WERI-Rb-1 (cell line): Measurements from ENCODE around the gene RASGRF2.

Experiments
- DNase-seq: peaks from one replicate; pipeline ENCODE4 v3.0.0-alpha.2; 2020
- H3K27ac ChIP-seq: fragments of 250-450 bp; sonication (Bioruptor Pico); 2 replicates; pipeline ENCODE4 v1.5.1; 2020; ENCODE audit warnings: mild to moderate bottlenecking, moderate library complexity
- H3K27me3 ChIP-seq: fragments of 250-450 bp; sonication (Bioruptor Pico); 2 replicates; pipeline ENCODE4 v1.5.1; 2021; ENCODE audit warnings: mild to moderate bottlenecking, low read depth, moderate library complexity; ENCODE audit not compliant: insufficient read depth, severe bottlenecking
- H3K36me3 ChIP-seq: fragments of 250-450 bp; sonication (Bioruptor Pico); 2 replicates; pipeline ENCODE4 v1.5.1; 2020; ENCODE audit warnings: mild to moderate bottlenecking, moderate library complexity
- H3K4me3 ChIP-seq: 2 replicates; pipeline ENCODE4 v1.5.1; 2011; ENCODE audit warnings: low read depth, mild to moderate bottlenecking, control low read depth, low read length
- H3K9me3 ChIP-seq: fragments of 250-450 bp; sonication (Bioruptor Pico); 2 replicates; pipeline ENCODE4 v1.5.1; 2021; ENCODE audit warnings: mild to moderate bottlenecking, moderate library complexity; ENCODE audit not compliant: severe bottlenecking
- TF ChIP-seq, protein P1 (sequence below): IDR thresholded peaks from 2 replicates; pipeline ENCODE4 v1.5.1; 2011; ENCODE audit warnings: low read depth, mild to moderate bottlenecking, control low read depth, inconsistent platforms, low read length

The RASGRF2 gene

DNA sequence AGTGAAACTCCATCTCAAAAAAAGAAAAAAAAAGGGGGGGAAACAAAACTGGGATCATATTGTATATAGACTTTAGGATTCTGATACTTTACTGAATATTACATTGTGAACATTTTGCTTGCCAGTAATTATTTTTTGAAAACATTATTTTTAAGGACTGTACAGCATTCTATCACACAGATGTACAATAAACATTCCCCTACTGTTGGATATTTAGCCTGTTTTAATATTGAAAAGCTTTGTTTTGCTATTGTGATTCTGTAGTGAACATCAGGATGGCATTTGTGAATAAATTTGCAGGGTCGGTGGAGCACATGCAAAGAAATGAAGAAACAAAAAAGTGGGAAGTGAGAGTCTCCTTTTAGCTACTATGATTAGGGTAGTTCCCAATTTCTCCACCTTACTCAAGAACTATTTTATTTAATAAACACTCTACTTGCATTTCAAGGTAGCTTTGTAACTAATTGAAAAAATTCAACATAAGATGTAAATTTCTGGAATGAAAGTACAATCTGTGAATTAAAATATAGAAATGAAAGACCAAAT is 18.7 kb downstream of the RASGRF2 start:
- DNase-seq: no peak
- TF ChIP-seq, protein P1, sequence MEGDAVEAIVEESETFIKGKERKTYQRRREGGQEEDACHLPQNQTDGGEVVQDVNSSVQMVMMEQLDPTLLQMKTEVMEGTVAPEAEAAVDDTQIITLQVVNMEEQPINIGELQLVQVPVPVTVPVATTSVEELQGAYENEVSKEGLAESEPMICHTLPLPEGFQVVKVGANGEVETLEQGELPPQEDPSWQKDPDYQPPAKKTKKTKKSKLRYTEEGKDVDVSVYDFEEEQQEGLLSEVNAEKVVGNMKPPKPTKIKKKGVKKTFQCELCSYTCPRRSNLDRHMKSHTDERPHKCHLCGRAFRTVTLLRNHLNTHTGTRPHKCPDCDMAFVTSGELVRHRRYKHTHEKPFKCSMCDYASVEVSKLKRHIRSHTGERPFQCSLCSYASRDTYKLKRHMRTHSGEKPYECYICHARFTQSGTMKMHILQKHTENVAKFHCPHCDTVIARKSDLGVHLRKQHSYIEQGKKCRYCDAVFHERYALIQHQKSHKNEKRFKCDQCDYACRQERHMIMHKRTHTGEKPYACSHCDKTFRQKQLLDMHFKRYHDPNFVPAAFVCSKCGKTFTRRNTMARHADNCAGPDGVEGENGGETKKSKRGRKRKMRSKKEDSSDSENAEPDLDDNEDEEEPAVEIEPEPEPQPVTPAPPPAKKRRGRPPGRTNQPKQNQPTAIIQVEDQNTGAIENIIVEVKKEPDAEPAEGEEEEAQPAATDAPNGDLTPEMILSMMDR: no peak
- Histone ChIP-seq H3K27me3 (no peaks in the 10 kb centered on the region), H3K9me3 (no peaks in the 10 kb centered on the region), H3K36me3 (no peaks in the 10 kb centered on the region), H3K27ac (no peak overlapping the region), H3K4me3 (no peak overlapping the region)

GRCh38 chr5:80982093-80982492 is 21.9 kb downstream of the RASGRF2 start:
- Histone ChIP-seq H3K4me3 (no peak overlapping the region), H3K27ac (no peak overlapping the region), H3K9me3 (no peaks in the 10 kb centered on the region), H3K27me3 (no peaks in the 10 kb centered on the region), H3K36me3 (no peaks in the 10 kb centered on the region)
- no peak for DNase-seq
- TF ChIP-seq, protein P1: no peak

DNA sequence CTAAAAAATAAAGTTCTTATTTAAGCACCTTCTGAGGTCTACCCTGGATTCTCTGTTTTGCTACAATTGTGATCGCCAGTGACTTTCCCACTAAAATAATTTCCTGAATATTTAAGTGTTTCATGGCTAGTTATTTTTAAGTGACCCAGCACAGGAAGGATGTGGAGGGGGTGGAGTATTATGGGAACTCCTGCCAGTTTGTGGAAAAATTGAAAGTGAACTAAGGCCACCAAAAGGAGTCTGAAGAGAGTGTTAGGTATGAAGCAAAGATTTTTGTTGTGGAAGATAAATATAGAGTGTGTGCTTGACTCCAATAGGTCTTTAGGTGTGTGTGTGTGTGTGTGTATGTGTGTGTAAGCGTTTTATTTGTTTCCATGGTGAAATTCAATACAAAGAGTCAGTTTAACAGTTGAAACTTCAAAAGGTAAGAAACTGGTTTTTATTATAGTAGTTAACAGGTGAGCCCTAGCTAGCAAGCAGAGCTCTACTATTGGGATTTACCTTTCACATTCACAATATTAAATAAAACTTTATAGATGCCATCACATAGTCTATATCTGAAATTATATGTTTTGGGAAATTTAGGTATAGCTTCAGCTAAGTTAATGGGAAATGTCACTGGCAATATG is 25.6 kb downstream of the RASGRF2 start:
- no peaks in the 10 kb centered on the region for H3K27me3 ChIP-seq
- H3K36me3 ChIP-seq: no peaks in the 10 kb centered on the region; the same call in 1 of the 2 replicates
- TF ChIP-seq, protein P1: no peak
- H3K9me3 ChIP-seq: no peaks in the 10 kb centered on the region
- no peak overlapping the region for H3K27ac ChIP-seq
- no peak for DNase-seq
- no peak overlapping the region for H3K4me3 ChIP-seq

GRCh38 chr5:80986382-80986781 is 26.2 kb downstream of the RASGRF2 start:
- DNase-seq: no peak
- no peaks in the 10 kb centered on the region for H3K27me3 ChIP-seq
- H3K27ac ChIP-seq: no peak overlapping the region
- no peaks in the 10 kb centered on the region; the same call in 1 of the 2 replicates for H3K36me3 ChIP-seq
- TF ChIP-seq, protein P1: no peak
- H3K4me3 ChIP-seq: no peak overlapping the region
- no peaks in the 10 kb centered on the region for H3K9me3 ChIP-seq

- TF ChIP-seq, protein P1: no peak
- no peak overlapping the region for H3K4me3 ChIP-seq
- H3K36me3 ChIP-seq: no peaks in the 10 kb centered on the region; the same call in 1 of the 2 replicates
- H3K27ac ChIP-seq: no peak overlapping the region
- DNase-seq: no peak
- H3K9me3 ChIP-seq: no peaks in the 10 kb centered on the region
- H3K27me3 ChIP-seq: no peaks in the 10 kb centered on the region
These were observed 27.1 kb downstream of the RASGRF2 start for GRCh38 chr5:80987078-80987766.
